HG02588 (cell line): ENCODE data around the gene CIDEC.
"Not testable (repeated sequence)": the region's sequence is repeated elsewhere in the genome, so short reads cannot be mapped to it uniquely, and the experiment has no call there.

Source experiments
- ATAC-seq: cut with Tn5 transposase; IDR thresholded peaks from one replicate; pipeline ENCODE4 v1.9.1; 2021; ENCODE audit warnings: mild to moderate bottlenecking, moderate library complexity; ENCODE audit not compliant: unreplicated experiment

Gene CIDEC

GRCh38 chr3:9851383-9851782 is 28.7 kb downstream of the CIDEC start:
- ATAC-seq: not testable (repeated sequence)

GRCh38 chr3:9848860-9849259 is 31.2 kb downstream of the CIDEC start:
- ATAC-seq: not testable (repeated sequence)

- not testable (repeated sequence) for ATAC-seq
Observed at GRCh38 chr3:9847870-9848269, 32.2 kb downstream of the CIDEC start.

- ATAC-seq: no peak
Observed at GRCh38 chr3:9846931-9847488, 33.0 kb downstream of the CIDEC start.

- no peak for ATAC-seq
Observed at GRCh38 chr3:9846231-9846630, 33.8 kb downstream of the CIDEC start.

GRCh38 chr3:9843715-9844438 is 36.2 kb downstream of the CIDEC start, which contains the start of gene RPUSD3:
TSS of gene RPUSD3 (minus strand) at chr3:9844008. CDS start at chr3:9843990, 18 bp downstream.
- peak; percentile 96 for ATAC-seq

- no peak for ATAC-seq
Observed at GRCh38 chr3:9841015-9841414, 39.0 kb downstream of the CIDEC start.

GRCh38 chr3:9838856-9839255 is 41.2 kb downstream of the CIDEC start:
- ATAC-seq: no peak

- no peak for ATAC-seq
Observed at GRCh38 chr3:9837701-9838582, 42.1 kb downstream of the CIDEC start.

- no peak for ATAC-seq
Observed at GRCh38 chr3:9834520-9835380, 45.3 kb downstream of the CIDEC start.

- ATAC-seq: no peak
Observed at GRCh38 chr3:9833078-9833477, 47.0 kb downstream of the CIDEC start.

GRCh38 chr3:9831253-9831652 is 48.8 kb downstream of the CIDEC start:
- no peak for ATAC-seq

- ATAC-seq: no peak
Observed at GRCh38 chr3:9828801-9829755, 51.0 kb downstream of the CIDEC start.

GRCh38 chr3:9826815-9827573 is 53.1 kb downstream of the CIDEC start:
- no peak for ATAC-seq

- no peak for ATAC-seq
Observed at GRCh38 chr3:9825451-9826040, 54.5 kb downstream of the CIDEC start.

- no peak for ATAC-seq
Observed at GRCh38 chr3:9820946-9821345, 59.1 kb downstream of the CIDEC start.

- no peak for ATAC-seq
Observed at GRCh38 chr3:9820543-9820942, 59.5 kb downstream of the CIDEC start.

GRCh38 chr3:9818666-9819335 is 61.3 kb downstream of the CIDEC start:
- ATAC-seq: no peak
